ENCODE measurements around the gene ZFP64. TPM values are rescaled to one million over a fixed set of nuclear protein-coding genes. Genes with fewer than 3 reads are reported as not detected.

ZFP64 gene
- total RNA-seq, 1 experiment from 2014 or later, result 16.0 TPM

DNA sequence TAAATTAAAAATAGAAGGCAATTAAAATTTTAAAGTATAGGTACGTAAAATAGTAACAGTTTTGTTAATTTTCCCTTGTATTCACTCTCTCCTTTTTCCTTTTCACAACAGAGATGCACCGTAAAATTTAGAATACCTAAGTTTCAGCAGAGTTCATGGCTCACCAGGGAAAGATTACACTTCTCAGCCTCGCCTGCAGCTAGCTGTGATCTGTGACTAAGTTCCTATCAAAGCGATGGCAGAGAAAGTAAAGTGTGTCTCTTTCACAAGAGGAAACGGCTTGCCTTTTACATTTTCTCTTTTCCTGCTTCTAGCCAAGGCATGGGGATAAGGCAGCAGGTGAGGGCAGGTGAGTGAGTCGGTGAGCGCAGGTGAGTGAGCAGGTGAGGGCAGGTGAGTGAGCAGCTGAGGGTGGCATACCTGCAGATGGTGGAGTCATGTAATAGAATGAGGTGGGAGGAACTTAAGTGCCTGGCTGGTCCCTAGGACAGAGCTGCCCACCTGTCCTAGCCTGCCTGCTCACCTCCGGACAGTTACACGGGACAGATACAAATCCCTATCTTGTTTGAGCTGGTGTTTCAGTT lies 30.9 kb downstream of the ZFP64 start:
- H3K9ac ChIP-seq (ENCODE audit: low read length), result no peak overlapping the region
- H3K79me2 ChIP-seq (ENCODE audit: insufficient read depth, low read length), result no peaks in the 10 kb centered on the region
- TF ChIP-seq JUND (IDR thresholded peaks at IDR 0.05) (no peak), CEBPB (IDR thresholded peaks at IDR 0.05; ENCODE audit: low read depth) (no peak), YY1 (IDR thresholded peaks at IDR 0.05; ENCODE audit: extremely low read depth, insufficient replicate concordance, low read depth, low read length) (no peak), EGR1 (IDR thresholded peaks at IDR 0.05; ENCODE audit: low read depth) (no peak), ELF1 (IDR thresholded peaks at IDR 0.05; ENCODE audit: borderline replicate concordance, low read depth) (no peak), SIN3A (IDR thresholded peaks at IDR 0.05; ENCODE audit: low read depth) (no peak), CBX3 (IDR thresholded peaks at IDR 0.05; ENCODE audit: low read depth) (no peak), TCF7L2 (IDR thresholded peaks at IDR 0.05; ENCODE audit: borderline replicate concordance, extremely low read depth, insufficient read depth, insufficient read length) (no peak), SP1 (IDR thresholded peaks at IDR 0.05; ENCODE audit: low read depth) (no peak), ZNF274 (IDR thresholded peaks at IDR 0.05; ENCODE audit: low read depth, low read length) (no peak), EZH2 (IDR thresholded peaks at IDR 0.05) (no peak), ZFX (IDR thresholded peaks at IDR 0.05) (no peak), POLR2AphosphoS5 (IDR thresholded peaks at IDR 0.05; ENCODE audit: low read depth, low read length) (no peak), RAD21 (IDR thresholded peaks at IDR 0.05; ENCODE audit: low read depth) (no peak)
- TF ChIP-seq, protein P1, sequence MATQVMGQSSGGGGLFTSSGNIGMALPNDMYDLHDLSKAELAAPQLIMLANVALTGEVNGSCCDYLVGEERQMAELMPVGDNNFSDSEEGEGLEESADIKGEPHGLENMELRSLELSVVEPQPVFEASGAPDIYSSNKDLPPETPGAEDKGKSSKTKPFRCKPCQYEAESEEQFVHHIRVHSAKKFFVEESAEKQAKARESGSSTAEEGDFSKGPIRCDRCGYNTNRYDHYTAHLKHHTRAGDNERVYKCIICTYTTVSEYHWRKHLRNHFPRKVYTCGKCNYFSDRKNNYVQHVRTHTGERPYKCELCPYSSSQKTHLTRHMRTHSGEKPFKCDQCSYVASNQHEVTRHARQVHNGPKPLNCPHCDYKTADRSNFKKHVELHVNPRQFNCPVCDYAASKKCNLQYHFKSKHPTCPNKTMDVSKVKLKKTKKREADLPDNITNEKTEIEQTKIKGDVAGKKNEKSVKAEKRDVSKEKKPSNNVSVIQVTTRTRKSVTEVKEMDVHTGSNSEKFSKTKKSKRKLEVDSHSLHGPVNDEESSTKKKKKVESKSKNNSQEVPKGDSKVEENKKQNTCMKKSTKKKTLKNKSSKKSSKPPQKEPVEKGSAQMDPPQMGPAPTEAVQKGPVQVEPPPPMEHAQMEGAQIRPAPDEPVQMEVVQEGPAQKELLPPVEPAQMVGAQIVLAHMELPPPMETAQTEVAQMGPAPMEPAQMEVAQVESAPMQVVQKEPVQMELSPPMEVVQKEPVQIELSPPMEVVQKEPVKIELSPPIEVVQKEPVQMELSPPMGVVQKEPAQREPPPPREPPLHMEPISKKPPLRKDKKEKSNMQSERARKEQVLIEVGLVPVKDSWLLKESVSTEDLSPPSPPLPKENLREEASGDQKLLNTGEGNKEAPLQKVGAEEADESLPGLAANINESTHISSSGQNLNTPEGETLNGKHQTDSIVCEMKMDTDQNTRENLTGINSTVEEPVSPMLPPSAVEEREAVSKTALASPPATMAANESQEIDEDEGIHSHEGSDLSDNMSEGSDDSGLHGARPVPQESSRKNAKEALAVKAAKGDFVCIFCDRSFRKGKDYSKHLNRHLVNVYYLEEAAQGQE (IDR thresholded peaks at IDR 0.05; ENCODE audit: low read depth), result no peak
- TF ChIP-seq, protein P2, sequence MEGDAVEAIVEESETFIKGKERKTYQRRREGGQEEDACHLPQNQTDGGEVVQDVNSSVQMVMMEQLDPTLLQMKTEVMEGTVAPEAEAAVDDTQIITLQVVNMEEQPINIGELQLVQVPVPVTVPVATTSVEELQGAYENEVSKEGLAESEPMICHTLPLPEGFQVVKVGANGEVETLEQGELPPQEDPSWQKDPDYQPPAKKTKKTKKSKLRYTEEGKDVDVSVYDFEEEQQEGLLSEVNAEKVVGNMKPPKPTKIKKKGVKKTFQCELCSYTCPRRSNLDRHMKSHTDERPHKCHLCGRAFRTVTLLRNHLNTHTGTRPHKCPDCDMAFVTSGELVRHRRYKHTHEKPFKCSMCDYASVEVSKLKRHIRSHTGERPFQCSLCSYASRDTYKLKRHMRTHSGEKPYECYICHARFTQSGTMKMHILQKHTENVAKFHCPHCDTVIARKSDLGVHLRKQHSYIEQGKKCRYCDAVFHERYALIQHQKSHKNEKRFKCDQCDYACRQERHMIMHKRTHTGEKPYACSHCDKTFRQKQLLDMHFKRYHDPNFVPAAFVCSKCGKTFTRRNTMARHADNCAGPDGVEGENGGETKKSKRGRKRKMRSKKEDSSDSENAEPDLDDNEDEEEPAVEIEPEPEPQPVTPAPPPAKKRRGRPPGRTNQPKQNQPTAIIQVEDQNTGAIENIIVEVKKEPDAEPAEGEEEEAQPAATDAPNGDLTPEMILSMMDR (IDR thresholded peaks at IDR 0.05 in 2 of 3, conservative IDR thresholded peaks at IDR 0.05 in 1 of 3; ENCODE audit: borderline replicate concordance in 1 of 3, insufficient read depth in 1 of 3, low read depth in 2 of 3, low read length in 2 of 3), result no peak
- TF ChIP-seq, protein P3, sequence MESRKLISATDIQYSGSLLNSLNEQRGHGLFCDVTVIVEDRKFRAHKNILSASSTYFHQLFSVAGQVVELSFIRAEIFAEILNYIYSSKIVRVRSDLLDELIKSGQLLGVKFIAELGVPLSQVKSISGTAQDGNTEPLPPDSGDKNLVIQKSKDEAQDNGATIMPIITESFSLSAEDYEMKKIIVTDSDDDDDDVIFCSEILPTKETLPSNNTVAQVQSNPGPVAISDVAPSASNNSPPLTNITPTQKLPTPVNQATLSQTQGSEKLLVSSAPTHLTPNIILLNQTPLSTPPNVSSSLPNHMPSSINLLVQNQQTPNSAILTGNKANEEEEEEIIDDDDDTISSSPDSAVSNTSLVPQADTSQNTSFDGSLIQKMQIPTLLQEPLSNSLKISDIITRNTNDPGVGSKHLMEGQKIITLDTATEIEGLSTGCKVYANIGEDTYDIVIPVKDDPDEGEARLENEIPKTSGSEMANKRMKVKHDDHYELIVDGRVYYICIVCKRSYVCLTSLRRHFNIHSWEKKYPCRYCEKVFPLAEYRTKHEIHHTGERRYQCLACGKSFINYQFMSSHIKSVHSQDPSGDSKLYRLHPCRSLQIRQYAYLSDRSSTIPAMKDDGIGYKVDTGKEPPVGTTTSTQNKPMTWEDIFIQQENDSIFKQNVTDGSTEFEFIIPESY (IDR thresholded peaks at IDR 0.05; ENCODE audit: extremely low read depth, insufficient replicate concordance, low read length), result no peak
- no peak overlapping the region for H3K27ac ChIP-seq (ENCODE audit: low read depth, low read length)
- H3K27me3 ChIP-seq (ENCODE audit: insufficient read depth, low read length), result no peaks in the 10 kb centered on the region
- no peaks in the 10 kb centered on the region for H3K9me2 ChIP-seq (ENCODE audit: insufficient read depth)
- no peak for DNase-seq (ENCODE audit: low read depth, low spot score)
- H3K4me2 ChIP-seq (ENCODE audit: low read length), result no peak overlapping the region
- POLR2A ChIA-PET, result no interaction called here
- BruUV-seq (replicated peaks), result no TSS peak
- no peak overlapping the region for H2AFZ ChIP-seq (ENCODE audit: low read depth, low read length, poor library complexity, severe bottlenecking)
- intact Hi-C loops (cut with micrococcal nuclease), result no loop called here
- no peak overlapping the region for H3K4me3 ChIP-seq (replicated peaks in 1 of 2; ENCODE audit: low read depth in 1 of 2, low read length in 2 of 2)
- ATAC-seq, result no peak
- H3K9me3 ChIP-seq (ENCODE audit: control insufficient read depth in 1 of 2, insufficient read depth in 1 of 2, low read depth in 1 of 2, low read length in 2 of 2), result peaks cover 3 to 4% of the 10 kb centered on the region in 2 experiments; a peak in 1 of 4 replicates
- RAD21 ChIA-PET (ENCODE audit: low non-redundant PET in 1 of 2, low total read pairs in 2 of 2, uncharacterized antibody in 2 of 2, unreplicated experiment in 2 of 2), result no interaction called here
- peaks cover 19 to 25% of the 10 kb centered on the region in 2 experiments for H3K36me3 ChIP-seq (ENCODE audit: control insufficient read depth in 1 of 2, insufficient read depth in 2 of 2, low read length in 2 of 2)
- no peaks in the 10 kb centered on the region for H3K4me1 ChIP-seq (ENCODE audit: control insufficient read depth in 1 of 2, insufficient read depth in 2 of 2, low read length in 2 of 2)
- CTCF ChIA-PET, result interaction anchor here (1.3 kb wide), 1 partner anchor 10 kb away, joined by 3 read pairs; no protein-coding TSS in a partner anchor
- no peaks in the 10 kb centered on the region for H4K20me1 ChIP-seq (ENCODE audit: insufficient read depth)

Measured in HCT116 (cell line).